Astrocyte of the spinal cord (primary cell): ENCODE results near the gene RAPGEF3.

ENCODE experiments used
- DNase-seq: peaks from one replicate; pipeline ENCODE4 v3.0.0; 2011; ENCODE audit warnings: low read depth, low spot score
- H3K4me3 ChIP-seq: 2 replicates; pipeline ENCODE4 v1.5.1; 2011; ENCODE audit warnings: low read depth, mild to moderate bottlenecking, low read length, moderate library complexity
- in situ Hi-C: cut with HindIII; loops from 2 replicates; pipeline ENCODE4 v1.10.0; 2017; ENCODE audit warnings: low sequenced_read_pairs
- TF ChIP-seq, protein P1 (sequence below): IDR thresholded peaks from 2 replicates; pipeline ENCODE4 v1.5.1; 2012; ENCODE audit warnings: low read depth, mild to moderate bottlenecking, low read length, inconsistent platforms

RAPGEF3 gene

DNA sequence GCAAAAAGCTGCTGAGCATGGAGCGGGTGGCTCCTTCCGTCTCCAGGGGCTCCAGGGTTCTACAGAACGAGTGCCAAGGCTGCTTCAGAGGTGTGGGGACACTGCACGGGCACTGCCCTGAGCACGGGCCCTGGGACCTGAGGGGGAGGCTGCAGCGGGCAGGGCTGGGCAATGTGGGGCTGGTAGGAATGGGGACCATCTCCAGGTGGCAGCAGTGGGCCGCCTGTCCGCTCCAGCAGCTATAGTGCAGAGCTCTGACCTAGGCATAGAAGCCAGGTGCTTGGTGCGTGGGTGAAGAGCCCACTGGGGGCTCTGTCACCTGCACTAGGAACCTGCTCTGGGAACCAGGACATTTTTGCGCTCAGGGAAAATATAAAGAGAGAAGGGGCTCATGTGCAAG, 38.8 kb upstream of the RAPGEF3 start:
- in situ Hi-C loops, result no loop called here
- no peak for DNase-seq
- TF ChIP-seq, protein P1, sequence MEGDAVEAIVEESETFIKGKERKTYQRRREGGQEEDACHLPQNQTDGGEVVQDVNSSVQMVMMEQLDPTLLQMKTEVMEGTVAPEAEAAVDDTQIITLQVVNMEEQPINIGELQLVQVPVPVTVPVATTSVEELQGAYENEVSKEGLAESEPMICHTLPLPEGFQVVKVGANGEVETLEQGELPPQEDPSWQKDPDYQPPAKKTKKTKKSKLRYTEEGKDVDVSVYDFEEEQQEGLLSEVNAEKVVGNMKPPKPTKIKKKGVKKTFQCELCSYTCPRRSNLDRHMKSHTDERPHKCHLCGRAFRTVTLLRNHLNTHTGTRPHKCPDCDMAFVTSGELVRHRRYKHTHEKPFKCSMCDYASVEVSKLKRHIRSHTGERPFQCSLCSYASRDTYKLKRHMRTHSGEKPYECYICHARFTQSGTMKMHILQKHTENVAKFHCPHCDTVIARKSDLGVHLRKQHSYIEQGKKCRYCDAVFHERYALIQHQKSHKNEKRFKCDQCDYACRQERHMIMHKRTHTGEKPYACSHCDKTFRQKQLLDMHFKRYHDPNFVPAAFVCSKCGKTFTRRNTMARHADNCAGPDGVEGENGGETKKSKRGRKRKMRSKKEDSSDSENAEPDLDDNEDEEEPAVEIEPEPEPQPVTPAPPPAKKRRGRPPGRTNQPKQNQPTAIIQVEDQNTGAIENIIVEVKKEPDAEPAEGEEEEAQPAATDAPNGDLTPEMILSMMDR, result peak; percentile 36

DNA sequence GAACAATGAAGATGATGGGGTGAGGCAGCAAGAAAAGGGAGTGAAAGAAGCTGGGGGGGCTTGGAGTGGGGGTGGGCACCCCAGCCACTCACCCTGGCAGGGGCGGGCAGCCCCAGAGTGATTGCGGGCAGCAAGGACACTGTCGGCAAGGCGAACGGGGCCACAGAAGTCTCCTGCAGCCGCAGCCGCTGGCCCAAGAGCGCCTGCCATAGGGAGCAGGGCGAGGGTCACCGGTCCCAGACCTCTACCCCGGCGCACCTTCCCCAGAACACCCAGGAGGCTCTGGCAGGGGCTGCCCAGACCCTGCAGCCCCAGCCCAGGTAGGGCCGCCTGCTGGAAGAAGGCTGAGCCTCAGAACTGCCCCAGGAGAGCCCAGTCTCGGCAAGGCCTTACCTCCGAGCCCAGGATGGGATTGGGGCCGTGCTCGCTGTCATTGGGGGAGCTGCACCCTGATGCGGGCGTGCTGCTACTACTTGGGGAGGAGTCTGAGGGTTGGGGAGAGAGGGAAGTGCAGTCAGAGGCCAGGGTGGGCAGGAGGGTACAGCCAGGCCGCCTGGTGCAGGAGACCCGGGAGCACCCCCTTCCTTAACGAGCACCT, 37.2 kb upstream of the RAPGEF3 start:
- TF ChIP-seq, protein P1, result no peak
- in situ Hi-C loops, result no loop called here
- no peak overlapping the region for H3K4me3 ChIP-seq
- DNase-seq, result no peak

More for the DNA sequence above, 38.8 kb upstream of the RAPGEF3 start:
- no peak overlapping the region for H3K4me3 ChIP-seq

DNA sequence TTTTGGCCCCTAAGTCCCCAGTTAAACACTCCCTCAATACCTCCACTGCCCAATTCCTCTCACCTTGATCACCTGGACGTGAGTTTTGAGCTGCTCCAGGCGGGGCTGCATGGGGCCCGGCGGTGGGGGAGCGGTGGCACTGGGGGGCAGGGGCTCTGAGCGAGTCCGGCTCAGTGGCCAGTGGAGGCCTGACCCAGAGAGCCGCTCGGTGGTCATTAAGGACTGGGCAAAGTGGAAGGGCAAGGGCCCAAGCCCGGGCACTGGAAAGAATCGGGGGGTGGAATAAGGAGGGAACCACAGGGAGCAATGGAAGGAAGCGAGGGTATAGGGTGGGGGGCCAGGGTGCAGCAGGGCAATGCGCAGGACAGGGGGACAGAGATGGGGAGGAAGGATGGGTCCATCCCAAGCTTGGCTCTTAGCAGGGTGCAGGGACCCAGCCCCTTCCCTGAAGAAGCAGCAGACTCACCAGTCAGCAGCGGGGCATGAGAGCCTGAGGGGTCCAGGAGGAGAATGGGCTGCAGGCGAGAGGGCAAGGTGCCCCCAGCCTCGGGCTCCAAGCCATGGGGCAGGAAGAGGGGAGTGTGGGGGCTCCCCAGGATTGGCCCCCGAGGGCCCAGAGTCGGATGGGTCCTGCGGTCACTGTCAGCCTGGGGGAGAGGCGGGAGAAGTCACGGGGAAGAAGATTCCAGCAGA, 36.6 kb upstream of the RAPGEF3 start:
- in situ Hi-C loops, result no loop called here
- TF ChIP-seq, protein P1, result no peak
- H3K4me3 ChIP-seq, result no peak overlapping the region
- no peak for DNase-seq

DNA sequence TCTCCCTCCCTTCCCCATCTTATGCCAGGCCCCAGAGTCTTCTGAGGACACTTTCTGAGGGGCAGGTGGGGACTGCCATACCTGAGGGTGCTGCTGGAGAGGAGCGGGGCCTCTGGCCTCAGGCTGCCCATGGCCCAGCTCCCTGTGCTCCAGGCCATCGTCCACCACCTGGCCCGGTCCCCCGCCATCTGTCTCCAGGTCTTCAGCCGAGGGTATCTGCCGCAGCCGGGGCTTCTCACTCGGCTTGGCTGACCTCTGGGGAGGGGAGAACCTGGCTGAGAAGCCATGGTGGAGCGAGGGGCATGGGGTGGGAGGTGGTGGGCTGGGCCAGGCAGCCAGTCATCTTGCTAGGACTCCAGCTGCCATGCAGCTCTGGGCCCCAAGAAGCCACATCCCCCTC, 36.0 kb upstream of the RAPGEF3 start:
- in situ Hi-C loops, result no loop called here
- DNase-seq, result no peak

DNA sequence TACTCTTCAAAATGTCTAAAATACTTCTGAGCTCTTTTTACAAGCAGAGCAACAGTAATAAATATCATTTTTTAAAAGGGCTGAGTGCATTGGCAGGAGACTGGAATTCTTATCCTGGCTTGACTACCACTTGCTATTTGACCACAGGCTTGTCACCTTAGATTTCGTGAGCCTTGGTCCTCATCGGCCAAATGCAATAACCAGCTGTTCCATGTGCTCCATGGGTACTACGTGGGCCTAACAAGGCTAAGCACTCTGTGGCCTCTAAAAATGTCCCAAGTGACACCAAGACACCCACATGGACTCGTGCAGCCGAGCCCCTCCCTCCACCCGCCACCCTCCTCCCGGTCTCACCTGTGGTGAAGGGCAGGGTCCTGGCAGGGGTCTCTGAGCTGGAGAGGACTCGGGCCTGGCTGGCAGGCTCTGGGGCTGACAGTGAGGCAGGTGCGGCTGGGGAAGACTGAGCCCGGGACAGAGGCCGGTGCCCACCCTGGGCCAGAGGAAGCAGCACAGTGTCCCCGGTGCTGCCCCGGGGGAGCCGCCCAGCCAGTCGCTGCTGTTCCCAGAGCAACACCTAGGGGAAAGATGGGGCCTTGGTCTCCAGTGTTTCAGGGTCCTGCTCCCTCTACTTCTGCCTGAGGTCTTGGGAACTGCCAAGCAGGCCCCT, 34.5 kb upstream of the RAPGEF3 start:
- in situ Hi-C loops, result no loop called here
- DNase-seq, result no peak
- H3K4me3 ChIP-seq, result no peak overlapping the region
- TF ChIP-seq, protein P1, result no peak

More for the DNA sequence above, 36.0 kb upstream of the RAPGEF3 start:
- TF ChIP-seq, protein P1, result no peak
- H3K4me3 ChIP-seq, result no peak overlapping the region

DNA sequence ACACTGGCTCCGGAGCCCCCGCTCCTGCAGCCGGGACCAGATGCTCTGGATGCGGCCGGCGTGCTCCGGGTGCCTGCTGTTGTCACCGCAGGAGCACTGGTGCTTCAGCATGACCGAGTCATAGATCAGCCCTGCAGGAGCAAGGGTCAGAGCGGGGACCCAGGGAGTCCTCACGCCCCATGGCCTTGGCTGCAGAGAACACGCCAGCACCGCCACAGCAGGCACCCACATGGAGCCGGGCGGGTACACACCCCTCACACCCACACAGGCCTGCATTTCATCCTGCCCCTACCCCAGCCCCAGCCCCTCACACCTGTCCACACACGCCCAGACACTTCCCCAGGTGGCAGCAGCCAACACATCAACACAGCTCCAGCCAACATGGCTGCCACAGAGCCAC, 33.2 kb upstream of the RAPGEF3 start:
- no peak overlapping the region for H3K4me3 ChIP-seq
- in situ Hi-C loops, result no loop called here
- TF ChIP-seq, protein P1, result no peak
- DNase-seq, result no peak
